CD14-positive monocyte (primary cell): ENCODE data around the gene DENND2D. TPM values are rescaled to one million over a fixed set of nuclear protein-coding genes. Genes with fewer than 3 reads are reported as not detected.

Experiments used
- DNase-seq, 3 donors: peaks; one replicate each; pipeline ENCODE4 v3.0.0-alpha.2; 2011 to 2022
- H2AFZ ChIP-seq: 2 replicates; pipeline ENCODE4 v1.6.0; 2012; ENCODE audit warnings: mild to moderate bottlenecking, low read depth, low read length, inconsistent platforms; ENCODE audit not compliant: insufficient read depth, poor library complexity, severe bottlenecking
- H3K27ac ChIP-seq, 2 donors: 1 replicate in 1 of 2; 2 replicates in 1 of 2; pipeline ENCODE4 v1.5.1; 2012 to 2013; ENCODE audit warnings: low read length in 2 of 2, control low read depth in 1 of 2, inconsistent platforms in 1 of 2, low read depth in 1 of 2, mild to moderate bottlenecking in 1 of 2
- H3K27me3 ChIP-seq, 2 donors: one replicate each; pipeline versions ENCODE4 v1.6.0 to v1.6.1; 2011 to 2013; ENCODE audit warnings: low read length in 2 of 2; ENCODE audit not compliant: control insufficient read depth in 2 of 2, insufficient read depth in 2 of 2
- H3K36me3 ChIP-seq, 2 donors: replicated peaks in 1 of 2; 1 replicate in 1 of 2; 2 replicates in 1 of 2; pipeline versions ENCODE4 v1.5.1 to v1.6.1; 2012 to 2013; ENCODE audit warnings: low read length in 2 of 2, control low read depth in 1 of 2, inconsistent platforms in 1 of 2, mild to moderate bottlenecking in 1 of 2; ENCODE audit not compliant: insufficient read depth in 2 of 2, control insufficient read depth in 1 of 2
- H3K4me1 ChIP-seq, 2 donors: 1 replicate in 1 of 2; 2 replicates in 1 of 2; pipeline versions ENCODE4 v1.5.1 to v1.6.1; 2012 to 2013; ENCODE audit warnings: low read length in 2 of 2, control low read depth in 1 of 2, inconsistent platforms in 1 of 2, mild to moderate bottlenecking in 1 of 2, moderate library complexity in 1 of 2; ENCODE audit not compliant: insufficient read depth in 2 of 2, control insufficient read depth in 1 of 2
- H3K4me2 ChIP-seq: replicated peaks from 2 replicates; pipeline ENCODE3; 2012; ENCODE audit warnings: low read length, moderate library complexity, mild to moderate bottlenecking; ENCODE audit not compliant: poor library complexity, severe bottlenecking; ENCODE audit errors: extremely low read depth
- H3K4me3 ChIP-seq, 3 experiments: fragments of 200-600 bp in 1 of 3; sonication (generic) in 1 of 3; replicated peaks in 1 of 3; 1 replicate in 2 of 3; 2 replicates in 1 of 3; pipeline ENCODE4 v1.5.1; 2011 to 2013; ENCODE audit warnings: low read length in 3 of 3, mild to moderate bottlenecking in 3 of 3, control low read depth in 2 of 3, low read depth in 2 of 3, inconsistent platforms in 1 of 3, moderate library complexity in 1 of 3
- H3K79me2 ChIP-seq: 2 replicates; pipeline ENCODE4 v1.6.0; 2012; ENCODE audit warnings: mild to moderate bottlenecking, control low read depth, inconsistent platforms, low read length, moderate library complexity; ENCODE audit not compliant: insufficient read depth
- H3K9ac ChIP-seq: 2 replicates; pipeline ENCODE4 v1.6.0; 2017; ENCODE audit warnings: low read length, mild to moderate bottlenecking; ENCODE audit not compliant: insufficient read depth, poor library complexity, severe bottlenecking
- H3K9me3 ChIP-seq, 2 donors: replicated peaks in 1 of 2; 1 replicate in 1 of 2; 2 replicates in 1 of 2; pipeline versions ENCODE4 v1.5.1 to v1.6.1; 2012 to 2013; ENCODE audit warnings: low read length in 2 of 2, control low read depth in 1 of 2; ENCODE audit not compliant: control insufficient read depth in 1 of 2, insufficient read depth in 1 of 2
- H4K20me1 ChIP-seq: 2 replicates; pipeline ENCODE4 v1.6.0; 2012; ENCODE audit warnings: mild to moderate bottlenecking, low read length, control low read depth, moderate library complexity; ENCODE audit not compliant: insufficient read depth
- H3K27ac Mint-ChIP-seq, 7 donors: one replicate each; pipeline ENCODE4 v1.8.0; 2020; ENCODE audit warnings: mild to moderate bottlenecking in 7 of 7, mixed read lengths in 7 of 7, moderate library complexity in 6 of 7, inconsistent platforms in 2 of 7
- H3K27me3 Mint-ChIP-seq, 3 donors: one replicate each; pipeline ENCODE4 v1.8.0; 2021 to 2022; ENCODE audit warnings: low read depth in 3 of 3, mild to moderate bottlenecking in 3 of 3, mixed read lengths in 3 of 3, moderate library complexity in 3 of 3, inconsistent platforms in 1 of 3
- H3K36me3 Mint-ChIP-seq, 2 donors: one replicate each; pipeline ENCODE4 v1.8.0; 2020; ENCODE audit warnings: mixed read lengths in 2 of 2, inconsistent platforms in 1 of 2, mild to moderate bottlenecking in 1 of 2
- H3K4me1 Mint-ChIP-seq: one replicate; pipeline ENCODE4 v1.8.0; 2020; ENCODE audit warnings: mild to moderate bottlenecking, mixed read lengths
- H3K4me3 Mint-ChIP-seq, 2 donors: one replicate each; pipeline ENCODE4 v1.8.0; 2020; ENCODE audit warnings: mild to moderate bottlenecking in 2 of 2, mixed read lengths in 2 of 2, moderate library complexity in 1 of 2
- H3K9me3 Mint-ChIP-seq, 7 donors: one replicate each; pipeline ENCODE4 v1.8.0; 2020 to 2022; ENCODE audit warnings: mixed read lengths in 7 of 7, mild to moderate bottlenecking in 6 of 7, moderate library complexity in 6 of 7, inconsistent platforms in 2 of 7
- CTCF ChIP-seq: fragments of 200-600 bp; IDR thresholded peaks from one replicate; pipeline ENCODE4 v1.8.0; 2022; ENCODE audit warnings: antibody characterized with exemption, mild to moderate bottlenecking
- WGBS: methylation state at CpG from one replicate; pipeline ENCODE4 v1.1.5; 2013; ENCODE audit warnings: missing lambda C conversion rate; ENCODE audit not compliant: insufficient coverage; 5-methylcytosine and 5-hydroxymethylcytosine counted together
- intact Hi-C, 2 donors: fragments of 100-400 bp; cut with micrococcal nuclease; formaldehyde crosslinking; loops; one replicate each; pipeline versions ENCODE4 v1.15.0 to v1.15.1; 2023
- polyA plus RNA-seq, 3 donors: library from polyadenylated mRNA; depleted of rRNA in 1 of 3; unstranded in 2 of 3; stranded (reverse) in 1 of 3; fragments of 300-500 nt in 2 of 3; fragments of >200 nt in 1 of 3; fragmentation: Illumina TruSeq in 2 of 3; gene quantifications; 1 replicate in 2 of 3; 2 replicates in 1 of 3; pipeline ENCODE4 v1.2.3, GENCODE V29; 2012 to 2021

The DENND2D gene
- polyA plus RNA-seq, 3 donors: 19.1 to 24.0 (median 22.4) TPM

GRCh38 chr1:111192074-111192473 lies 8.4 kb downstream of the DENND2D start:
- WGBS: 98% methylated on average over 4 of the region's 5 CpGs
- Histone ChIP-seq H3K4me3 (peak overlapping the region in 1 of 3 experiments; percentile 52), H3K4me1 (peaks cover 69 to 82% of the 10 kb centered on the region in 2 donors), H3K9me3 (no peaks in the 10 kb centered on the region), H2AFZ (no peak overlapping the region), H3K4me2 (peak overlapping the region; percentile 61), H3K27ac (peak overlapping the region; percentile 79 to 86), H3K27me3 (no peaks in the 10 kb centered on the region), H3K79me2 (no peaks in the 10 kb centered on the region), H3K36me3 (peaks cover 40 to 78% of the 10 kb centered on the region in 2 donors), H3K9ac (no peak overlapping the region), H4K20me1 (no peaks in the 10 kb centered on the region)
- no peak for DNase-seq
- no peaks in the 10 kb centered on the region for H3K27me3 Mint-ChIP-seq
- H3K9me3 Mint-ChIP-seq: no peaks in the 10 kb centered on the region
- H3K4me1 Mint-ChIP-seq: peaks cover 63% of the 10 kb centered on the region
- no peak for TF ChIP-seq CTCF
- H3K4me3 Mint-ChIP-seq: peak overlapping the region in 1 of 2 donors; percentile 20
- H3K27ac Mint-ChIP-seq: peak overlapping the region; percentile 82 to 97 (median 91)
- intact Hi-C loops: loop anchor here in 1 of 2 donors (5.0 kb wide), 1 partner anchor 50 kb away; the partner anchor contains the start of genes CEPT1 and DRAM2
- peaks cover 80 to 83% of the 10 kb centered on the region in 2 donors for H3K36me3 Mint-ChIP-seq

DNA sequence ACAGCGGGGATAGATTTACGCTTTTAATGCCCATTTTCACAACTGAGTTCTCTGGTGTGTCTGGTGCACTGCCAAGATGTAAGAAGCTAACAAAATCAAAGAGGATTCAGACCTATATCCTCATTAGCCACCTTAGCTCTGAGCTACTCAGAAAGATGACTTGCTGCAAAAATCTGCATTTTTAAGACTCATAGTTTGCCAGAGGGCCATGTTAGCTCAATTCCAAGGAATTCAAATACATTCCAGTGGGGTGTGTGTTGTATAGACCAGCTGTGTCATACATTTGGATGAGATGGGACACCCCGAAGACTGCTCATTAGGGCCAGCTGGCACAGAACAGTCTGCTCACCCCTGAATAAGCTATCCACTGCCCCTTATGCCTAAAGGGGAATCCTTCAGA lies 8.9 kb downstream of the DENND2D start:
- Mint-ChIP-seq H3K9me3 (no peaks in the 10 kb centered on the region), H3K36me3 (peaks cover 80 to 85% of the 10 kb centered on the region in 2 donors), H3K4me1 (peaks cover 58% of the 10 kb centered on the region), H3K27ac (peak overlapping the region in 4 of 7 donors; percentile 1 to 97 (median 93)), H3K27me3 (no peaks in the 10 kb centered on the region), H3K4me3 (no peak overlapping the region)
- WGBS: no CpG with 5 or more reads among the region's 3 CpGs
- Histone ChIP-seq H3K27ac (peak overlapping the region; percentile 79 to 86), H4K20me1 (no peaks in the 10 kb centered on the region), H2AFZ (no peak overlapping the region), H3K36me3 (peaks cover 46 to 81% of the 10 kb centered on the region in 2 donors), H3K4me3 (no peak overlapping the region), H3K27me3 (no peaks in the 10 kb centered on the region), H3K4me1 (peaks cover 63 to 80% of the 10 kb centered on the region in 2 donors), H3K9me3 (no peaks in the 10 kb centered on the region), H3K79me2 (no peaks in the 10 kb centered on the region), H3K9ac (no peak overlapping the region), H3K4me2 (no peak overlapping the region)
- DNase-seq: no peak
- TF ChIP-seq CTCF: no peak
- intact Hi-C loops: loop anchor here in 1 of 2 donors (5.0 kb wide), 1 partner anchor 49 kb away; the partner anchor contains the start of genes CEPT1 and DRAM2
